GM18907 (cell line): ENCODE results near the gene MAPK14.

Experiments used
- ATAC-seq: cut with Tn5 transposase; IDR thresholded peaks from one replicate; pipeline ENCODE4 v1.9.1; 2021; ENCODE audit warnings: mild to moderate bottlenecking, moderate library complexity; ENCODE audit not compliant: unreplicated experiment

Gene MAPK14

GRCh38 chr6:36132246-36132895 is 104.8 kb downstream of the MAPK14 start:
- no peak for ATAC-seq

GRCh38 chr6:36133148-36133547 is 105.5 kb downstream of the MAPK14 start:
- ATAC-seq = no peak

- no peak for ATAC-seq
Measured at GRCh38 chr6:36133912-36134311, 106.3 kb downstream of the MAPK14 start.

GRCh38 chr6:36135053-36135731 is 107.6 kb downstream of the MAPK14 start:
- no peak for ATAC-seq

GRCh38 chr6:36136034-36136433 is 108.4 kb downstream of the MAPK14 start:
- no peak for ATAC-seq

- ATAC-seq = no peak
Measured at GRCh38 chr6:36136551-36136950, 108.9 kb downstream of the MAPK14 start.

- ATAC-seq = no peak
Measured at GRCh38 chr6:36138667-36139066, 111.1 kb downstream of the MAPK14 start.

- ATAC-seq = no peak
Measured at GRCh38 chr6:36139431-36139830, 111.8 kb downstream of the MAPK14 start.

GRCh38 chr6:36139991-36140710 is 112.5 kb downstream of the MAPK14 start:
- no peak for ATAC-seq

- ATAC-seq = no peak
Measured at GRCh38 chr6:36141091-36141490, 113.5 kb downstream of the MAPK14 start.

- ATAC-seq = no peak
Measured at GRCh38 chr6:36141961-36142360, 114.4 kb downstream of the MAPK14 start.

- ATAC-seq = no peak
Measured at GRCh38 chr6:36142971-36143838, 115.6 kb downstream of the MAPK14 start.

- no peak for ATAC-seq
Measured at GRCh38 chr6:36145495-36145894, 117.9 kb downstream of the MAPK14 start.

GRCh38 chr6:36147294-36147693 is 119.7 kb downstream of the MAPK14 start:
- no peak for ATAC-seq

- ATAC-seq = no peak
Measured at GRCh38 chr6:36149476-36149875, 121.9 kb downstream of the MAPK14 start.

- ATAC-seq = no peak
Measured at GRCh38 chr6:36150283-36150682, 122.7 kb downstream of the MAPK14 start.

- ATAC-seq = no peak
Measured at GRCh38 chr6:36154286-36154685, 126.7 kb downstream of the MAPK14 start.

- ATAC-seq = no peak
Measured at GRCh38 chr6:36155662-36156061, 128.1 kb downstream of the MAPK14 start.

GRCh38 chr6:36160147-36160760 is 132.6 kb downstream of the MAPK14 start:
- no peak for ATAC-seq
